DOHH2 (cell line): ENCODE measurements around the gene DIDO1.
A peak's percentile ranks its signal among the peaks of the same experiment; 100 is the strongest.

Experiments used
- H3F3A ChIP-seq: fragments of 200-600 bp; sonication (generic), shearing (Covaris generic); 2 replicates; pipeline ENCODE4 v1.6.0; 2016; ENCODE audit warnings: antibody characterized with exemption, mild to moderate bottlenecking; ENCODE audit not compliant: control insufficient read depth, insufficient read depth
- H3K27ac ChIP-seq: fragments of 200-600 bp; sonication (generic); 2 replicates; pipeline ENCODE4 v1.5.1; 2014; ENCODE audit warnings: low read depth, mild to moderate bottlenecking, low read length, moderate library complexity
- H3K27me3 ChIP-seq: fragments of 200-600 bp; sonication (generic); 2 replicates; pipeline ENCODE4 v1.6.1; 2014; ENCODE audit warnings: mild to moderate bottlenecking, low read length, mixed read lengths; ENCODE audit not compliant: control insufficient read depth
- H3K36me3 ChIP-seq: fragments of 200-600 bp; sonication (generic); 2 replicates; pipeline ENCODE4 v1.6.1; 2014; ENCODE audit warnings: mild to moderate bottlenecking, low read length, moderate library complexity, mixed read lengths; ENCODE audit not compliant: control insufficient read depth
- H3K4me1 ChIP-seq: fragments of 200-600 bp; sonication (generic); 2 replicates; pipeline ENCODE4 v1.6.1; 2014; ENCODE audit warnings: mild to moderate bottlenecking, low read length, mixed read lengths; ENCODE audit not compliant: control insufficient read depth
- H3K4me2 ChIP-seq: fragments of 200-600 bp; sonication (generic); 2 replicates; pipeline ENCODE4 v1.6.0; 2014; ENCODE audit warnings: mild to moderate bottlenecking, low read length, moderate library complexity
- H3K4me3 ChIP-seq: fragments of 200-600 bp; sonication (generic); 2 replicates; pipeline ENCODE4 v1.5.1; 2014; ENCODE audit warnings: mild to moderate bottlenecking, low read length, mixed read lengths
- H3K79me2 ChIP-seq: fragments of 200-600 bp; sonication (generic); 2 replicates; pipeline ENCODE4 v1.6.1; 2014; ENCODE audit warnings: mild to moderate bottlenecking, low read length, mixed read lengths; ENCODE audit not compliant: control insufficient read depth
- H3K9me2 ChIP-seq: fragments of 200-600 bp; sonication (generic); replicated peaks from 2 replicates; pipeline ENCODE4 v1.6.1; 2014; ENCODE audit warnings: mild to moderate bottlenecking, low read length, mixed read lengths; ENCODE audit not compliant: control insufficient read depth
- H3K9me3 ChIP-seq: fragments of 200-600 bp; sonication (generic); 2 replicates; pipeline ENCODE4 v1.6.1; 2014; ENCODE audit warnings: antibody characterized with exemption, low read length, mixed read lengths; ENCODE audit not compliant: control insufficient read depth, insufficient read depth
- H4K20me1 ChIP-seq: fragments of 200-600 bp; sonication (generic); 2 replicates; pipeline ENCODE4 v1.6.0; 2014; ENCODE audit warnings: low read depth, mild to moderate bottlenecking, antibody characterized with exemption, low read length, moderate library complexity; ENCODE audit not compliant: control insufficient read depth, insufficient read depth
- EZH2phosphoT487 ChIP-seq: fragments of 200-600 bp; sonication (generic); IDR thresholded peaks from 2 replicates; pipeline ENCODE4 v1.6.1; 2017; ENCODE audit warnings: borderline replicate concordance, mild to moderate bottlenecking, antibody characterized with exemption, low read length, moderate library complexity, mixed read lengths
- TF ChIP-seq, protein P1 (sequence below): fragments of 200-600 bp; sonication (generic); IDR thresholded peaks from one replicate; pipeline ENCODE4 v1.5.1; 2014; ENCODE audit warnings: antibody characterized with exemption, mild to moderate bottlenecking, low read depth, low read length; ENCODE audit not compliant: poor library complexity, severe bottlenecking

DIDO1 gene

DNA sequence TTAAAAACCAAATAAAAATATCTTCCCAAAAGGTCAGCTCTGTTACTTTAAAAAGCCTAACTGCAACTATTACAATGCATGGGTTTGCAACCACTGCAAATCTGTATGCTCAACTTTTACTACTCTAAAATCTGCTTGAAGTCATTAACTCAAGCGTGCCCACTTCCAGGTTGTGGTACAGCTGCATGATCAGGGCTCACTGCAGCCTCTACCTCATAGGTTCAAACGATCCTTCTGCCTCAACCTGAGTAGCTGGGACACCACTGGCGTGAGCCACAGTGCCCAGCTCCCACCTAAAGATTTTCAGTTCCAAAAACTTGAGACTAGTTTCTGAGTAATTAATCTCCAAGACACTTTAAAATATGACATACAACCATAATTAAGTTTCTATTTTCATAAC is 8.2 kb downstream of the DIDO1 start:
- Histone ChIP-seq H4K20me1 (peaks cover 65% of the 10 kb centered on the region), H3K4me2 (peak overlapping the region; percentile 76), H3K9me2 (no peaks in the 10 kb centered on the region), H3K79me2 (peaks cover 100% of the 10 kb centered on the region), H3K27me3 (no peaks in the 10 kb centered on the region), H3F3A (peaks cover 16% of the 10 kb centered on the region), H3K4me1 (peaks cover 64% of the 10 kb centered on the region), H3K9me3 (no peaks in the 10 kb centered on the region), H3K36me3 (peaks cover 56% of the 10 kb centered on the region), H3K4me3 (peak overlapping the region; percentile 58), H3K27ac (peak overlapping the region; percentile 43)
- TF ChIP-seq, protein P1, sequence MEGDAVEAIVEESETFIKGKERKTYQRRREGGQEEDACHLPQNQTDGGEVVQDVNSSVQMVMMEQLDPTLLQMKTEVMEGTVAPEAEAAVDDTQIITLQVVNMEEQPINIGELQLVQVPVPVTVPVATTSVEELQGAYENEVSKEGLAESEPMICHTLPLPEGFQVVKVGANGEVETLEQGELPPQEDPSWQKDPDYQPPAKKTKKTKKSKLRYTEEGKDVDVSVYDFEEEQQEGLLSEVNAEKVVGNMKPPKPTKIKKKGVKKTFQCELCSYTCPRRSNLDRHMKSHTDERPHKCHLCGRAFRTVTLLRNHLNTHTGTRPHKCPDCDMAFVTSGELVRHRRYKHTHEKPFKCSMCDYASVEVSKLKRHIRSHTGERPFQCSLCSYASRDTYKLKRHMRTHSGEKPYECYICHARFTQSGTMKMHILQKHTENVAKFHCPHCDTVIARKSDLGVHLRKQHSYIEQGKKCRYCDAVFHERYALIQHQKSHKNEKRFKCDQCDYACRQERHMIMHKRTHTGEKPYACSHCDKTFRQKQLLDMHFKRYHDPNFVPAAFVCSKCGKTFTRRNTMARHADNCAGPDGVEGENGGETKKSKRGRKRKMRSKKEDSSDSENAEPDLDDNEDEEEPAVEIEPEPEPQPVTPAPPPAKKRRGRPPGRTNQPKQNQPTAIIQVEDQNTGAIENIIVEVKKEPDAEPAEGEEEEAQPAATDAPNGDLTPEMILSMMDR, result no peak
- TF ChIP-seq EZH2phosphoT487, result no peak

DNA sequence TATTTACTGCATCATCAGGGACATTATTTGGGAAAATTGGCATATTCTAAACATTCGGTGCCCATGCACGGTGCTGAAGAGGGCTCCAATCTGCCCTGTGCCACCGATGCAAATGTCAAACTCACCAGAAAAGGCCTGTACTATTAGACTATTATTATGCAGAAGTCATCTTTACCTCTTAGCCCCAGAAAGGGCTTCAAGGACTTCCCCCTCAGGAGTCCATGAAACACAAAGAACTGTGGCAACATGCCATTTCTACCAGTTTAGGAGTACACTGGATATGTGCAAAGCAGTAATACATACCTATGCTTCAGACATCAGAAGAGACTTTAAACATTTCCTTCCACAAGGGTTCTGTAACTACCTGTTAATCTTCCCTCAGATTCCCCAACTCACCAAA is 8.6 kb downstream of the DIDO1 start:
- H3K4me2 ChIP-seq, result peak overlapping the region; percentile 76
- TF ChIP-seq, protein P1, result no peak
- TF ChIP-seq EZH2phosphoT487, result no peak
- peaks cover 16% of the 10 kb centered on the region for H3F3A ChIP-seq
- H4K20me1 ChIP-seq, result peaks cover 67% of the 10 kb centered on the region
- no peaks in the 10 kb centered on the region for H3K27me3 ChIP-seq
- no peaks in the 10 kb centered on the region for H3K9me3 ChIP-seq
- peak overlapping the region; percentile 43; the same call in 1 of the 2 replicates for H3K27ac ChIP-seq
- peak overlapping the region; percentile 58; the same call in 1 of the 2 replicates for H3K4me3 ChIP-seq
- peaks cover 59% of the 10 kb centered on the region for H3K4me1 ChIP-seq
- H3K9me2 ChIP-seq, result no peaks in the 10 kb centered on the region
- peaks cover 60% of the 10 kb centered on the region for H3K36me3 ChIP-seq
- H3K79me2 ChIP-seq, result peaks cover 100% of the 10 kb centered on the region

DNA sequence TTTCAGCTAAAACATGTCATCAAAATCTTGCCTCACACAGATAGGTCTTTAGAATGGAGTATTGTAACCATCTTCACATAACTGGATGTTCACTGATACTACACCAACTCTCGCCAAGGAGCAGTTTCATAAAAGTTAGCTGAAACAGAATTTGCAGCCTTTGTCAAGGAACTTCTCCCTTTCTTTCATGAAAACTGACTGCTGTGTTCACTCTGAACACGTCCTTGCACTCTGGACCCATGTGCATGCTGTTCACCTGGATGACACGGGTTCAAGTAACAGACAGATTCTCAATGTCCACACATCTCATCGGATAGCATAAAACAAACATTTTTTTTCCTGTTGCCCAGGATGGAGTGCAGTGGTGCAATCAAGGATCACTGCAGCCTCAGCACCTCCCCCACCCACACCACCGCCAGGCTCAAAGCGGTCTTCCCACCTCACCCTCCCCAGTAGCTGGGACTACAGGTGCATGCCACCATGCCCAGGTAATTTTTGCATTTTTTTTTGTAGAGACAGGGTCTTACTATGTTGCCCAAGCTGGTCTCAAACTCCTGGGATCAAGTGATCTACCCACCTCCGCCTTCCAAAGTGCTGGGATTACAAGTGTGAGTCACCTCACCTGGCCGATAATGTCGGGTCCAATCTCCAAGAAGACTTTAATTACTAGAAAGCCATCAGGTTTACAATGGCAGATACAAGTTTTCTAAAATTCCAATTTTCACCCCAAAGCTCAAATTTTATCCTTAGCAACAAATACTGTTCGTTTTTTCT is 9.4 kb downstream of the DIDO1 start:
- Histone ChIP-seq H3K36me3 (peaks cover 61% of the 10 kb centered on the region), H3K4me1 (peaks cover 52% of the 10 kb centered on the region), H3K79me2 (peaks cover 100% of the 10 kb centered on the region), H3K4me2 (no peak overlapping the region), H3F3A (peaks cover 16% of the 10 kb centered on the region), H3K27me3 (no peaks in the 10 kb centered on the region), H3K9me3 (no peaks in the 10 kb centered on the region), H3K27ac (no peak overlapping the region), H4K20me1 (peaks cover 64% of the 10 kb centered on the region), H3K9me2 (no peaks in the 10 kb centered on the region), H3K4me3 (no peak overlapping the region)
- TF ChIP-seq EZH2phosphoT487, result no peak
- TF ChIP-seq, protein P1, result no peak
